Activated T-helper 2 cell treated with anti-CD3 and anti-CD28 coated beads, Interferon-gamma antibody, Interleukin-2, Interleukin-4, amounts not matched to agents 10 μg/mL and 5 μg/mL and 100 μg/mL, durations not matched to agents 14 hours and 24 hours and 36 hours (primary cell): ENCODE data around the gene CYRIA. TPM values are rescaled to one million over a fixed set of nuclear protein-coding genes. Genes with fewer than 3 reads are reported as not detected.
A peak's percentile ranks its signal among the peaks of the same experiment; 100 is the strongest.

Experiments
- DNase-seq: peaks from one replicate; pipeline ENCODE4 v3.0.0; 2021; ENCODE audit warnings: low spot score
- H3K27ac Mint-ChIP-seq: one replicate; pipeline ENCODE4 v1.8.0; 2021; ENCODE audit warnings: mixed read lengths
- H3K27me3 Mint-ChIP-seq: one replicate; pipeline ENCODE4 v1.8.0; 2021; ENCODE audit warnings: low read depth, mixed read lengths
- H3K36me3 Mint-ChIP-seq: one replicate; pipeline ENCODE4 v1.8.0; 2021; ENCODE audit warnings: low read depth, mixed read lengths
- H3K4me1 Mint-ChIP-seq: one replicate; pipeline ENCODE4 v1.8.0; 2021; ENCODE audit warnings: low read depth, mixed read lengths
- H3K4me3 Mint-ChIP-seq: one replicate; pipeline ENCODE4 v1.8.0; 2021; ENCODE audit warnings: low read depth, mild to moderate bottlenecking, moderate library complexity, mixed read lengths
- H3K9me3 Mint-ChIP-seq: one replicate; pipeline ENCODE4 v1.8.0; 2021; ENCODE audit warnings: mixed read lengths
- intact Hi-C: fragments of 100-400 bp; cut with micrococcal nuclease; formaldehyde crosslinking; loops from one replicate; pipeline ENCODE4 v1.15.1; 2023
- total RNA-seq: library from RNA; stranded (reverse); gene quantifications from 2 replicates; pipeline ENCODE4 v1.2.3, GENCODE V29; 2022

The CYRIA gene
- total RNA-seq, 1 donor from 2014 or later, result 1.8 TPM

DNA sequence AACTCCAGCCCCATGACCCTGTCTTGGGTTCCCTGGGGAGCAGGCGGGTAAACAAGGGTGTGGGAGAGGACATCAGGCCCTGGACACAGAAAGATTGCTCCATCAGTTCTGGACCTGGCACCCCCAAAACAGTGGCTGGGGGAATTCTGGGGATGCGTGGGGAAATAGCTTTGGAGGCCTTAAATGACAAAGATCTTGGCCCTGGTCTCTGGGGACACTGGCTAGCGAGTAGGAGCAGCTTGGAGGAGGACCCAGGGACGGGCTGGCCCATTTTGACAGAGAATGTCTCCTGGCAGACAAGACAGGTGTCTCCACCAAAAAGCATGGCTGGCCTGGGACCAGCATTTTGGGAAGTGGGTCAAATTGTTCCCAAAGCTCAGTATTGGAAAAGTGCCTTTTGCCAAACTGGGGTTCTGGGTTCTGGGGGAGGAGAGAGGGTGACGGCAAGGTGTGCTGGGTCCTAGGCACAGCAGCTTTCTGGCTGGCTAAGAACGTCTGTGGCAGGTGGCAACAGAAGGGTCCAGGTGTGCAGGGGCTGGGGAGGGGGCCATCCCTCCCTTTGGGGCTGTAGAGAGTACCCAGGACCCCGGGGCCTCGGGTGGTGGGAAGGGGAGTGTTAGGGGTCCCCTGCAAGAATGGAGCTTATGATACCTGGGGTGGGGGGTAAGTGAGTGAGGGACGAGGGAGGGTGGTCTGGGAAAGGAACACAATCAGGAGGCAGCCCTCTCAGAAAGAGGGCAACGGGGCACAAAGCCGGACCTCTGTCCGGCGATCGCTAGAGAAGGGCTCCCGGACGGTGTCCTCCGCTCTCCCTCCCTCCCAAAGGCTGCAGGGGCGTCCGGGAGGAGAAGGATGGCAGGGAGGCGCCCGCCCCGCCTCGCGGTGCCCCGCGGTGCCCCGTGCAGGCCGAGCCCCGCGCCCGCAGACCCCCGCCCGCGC is 556 bp downstream of the CYRIA start:
- peak overlapping the region; percentile 46 for H3K27ac Mint-ChIP-seq
- no peak for DNase-seq
- intact Hi-C loops, result loop anchor here (5.0 kb wide), 2 partner anchors 43 to 82 kb away; no protein-coding TSS in a partner anchor
- H3K27me3 Mint-ChIP-seq, result peaks cover 47% of the 10 kb centered on the region
- H3K36me3 Mint-ChIP-seq, result no peaks in the 10 kb centered on the region
- no peaks in the 10 kb centered on the region for H3K9me3 Mint-ChIP-seq
- peaks cover 24% of the 10 kb centered on the region for H3K4me1 Mint-ChIP-seq
- H3K4me3 Mint-ChIP-seq, result peak overlapping the region; percentile 73

DNA sequence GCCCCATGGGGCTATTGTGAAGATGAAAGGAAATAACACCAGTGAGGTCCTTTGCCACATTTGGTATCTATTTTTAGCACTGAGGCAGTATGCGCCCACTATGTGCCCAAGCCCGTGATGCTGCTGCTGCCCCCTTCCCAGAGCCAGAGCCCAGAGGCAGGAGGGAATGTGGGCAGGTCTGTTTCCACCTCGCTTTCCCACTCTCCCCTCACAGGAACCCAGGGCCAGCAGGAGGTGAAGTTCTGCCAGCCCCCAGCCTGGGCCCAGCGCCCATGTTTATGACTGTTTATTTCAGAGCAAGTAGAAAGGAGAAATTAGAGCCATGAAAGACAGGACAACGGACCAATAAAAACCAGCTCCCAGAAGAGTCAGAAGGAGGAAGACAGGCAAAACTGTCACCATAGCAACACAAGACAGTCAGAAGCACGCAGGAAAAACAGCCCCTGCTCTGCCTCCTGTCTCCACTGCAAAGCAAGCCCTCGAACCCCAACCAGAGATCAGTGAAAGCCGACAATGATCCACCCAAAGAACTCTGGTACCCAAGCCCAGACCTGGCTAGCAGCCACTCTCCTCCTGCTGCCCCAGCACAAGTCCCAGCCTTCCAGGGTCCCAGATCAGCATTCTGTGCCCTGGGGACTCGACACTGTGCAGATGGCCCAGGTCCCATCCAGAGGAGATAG is 1.4 kb downstream of the CYRIA start:
- peak overlapping the region; percentile 73 for H3K4me3 Mint-ChIP-seq
- peaks cover 48% of the 10 kb centered on the region for H3K27me3 Mint-ChIP-seq
- intact Hi-C loops, result no loop called here
- no peaks in the 10 kb centered on the region for H3K9me3 Mint-ChIP-seq
- H3K36me3 Mint-ChIP-seq, result no peaks in the 10 kb centered on the region
- no peak overlapping the region for H3K27ac Mint-ChIP-seq
- H3K4me1 Mint-ChIP-seq, result peaks cover 24% of the 10 kb centered on the region
- no peak for DNase-seq

DNA sequence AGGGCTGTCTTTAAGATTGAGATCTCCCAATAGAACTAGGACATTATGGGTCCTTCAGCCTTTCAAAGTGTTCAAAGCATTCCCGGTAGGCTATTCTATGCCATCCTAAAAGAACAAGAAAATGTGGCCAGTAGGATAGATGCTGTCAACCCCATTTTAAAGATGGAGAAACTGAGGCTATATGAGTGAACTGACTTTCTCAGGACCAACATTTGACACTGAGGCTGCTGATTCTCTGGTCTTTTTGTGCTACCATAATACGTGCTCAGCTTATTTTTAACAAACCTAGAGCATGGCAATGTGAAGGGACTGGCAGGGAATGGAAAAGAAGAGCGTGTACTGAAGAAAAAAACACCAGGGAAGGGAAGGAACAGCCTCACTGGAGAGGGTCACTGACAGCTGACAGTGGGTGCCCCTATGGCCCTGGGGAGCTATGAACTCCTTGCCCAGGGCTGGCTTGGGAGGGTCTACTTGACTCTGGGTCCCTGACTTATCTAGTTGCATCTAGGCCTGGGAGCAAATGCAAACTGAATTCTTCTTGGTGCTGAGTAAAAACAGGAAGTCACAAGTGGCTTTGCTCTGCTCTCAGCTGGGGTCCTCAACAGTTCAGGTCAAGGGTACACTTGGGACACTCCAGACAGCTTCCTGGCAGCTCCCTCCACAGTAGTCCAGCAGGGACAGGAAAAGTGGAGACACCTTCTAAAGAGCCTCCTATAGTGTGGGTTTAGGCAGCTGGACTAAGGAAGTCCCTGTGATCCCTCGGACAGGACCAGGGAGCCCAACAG is 2.3 kb downstream of the CYRIA start:
- no peak overlapping the region for H3K27ac Mint-ChIP-seq
- no peak overlapping the region for H3K4me3 Mint-ChIP-seq
- DNase-seq, result no peak
- H3K36me3 Mint-ChIP-seq, result no peaks in the 10 kb centered on the region
- H3K27me3 Mint-ChIP-seq, result peaks cover 49% of the 10 kb centered on the region
- H3K4me1 Mint-ChIP-seq, result peaks cover 24% of the 10 kb centered on the region
- intact Hi-C loops, result no loop called here
- no peaks in the 10 kb centered on the region for H3K9me3 Mint-ChIP-seq

DNA sequence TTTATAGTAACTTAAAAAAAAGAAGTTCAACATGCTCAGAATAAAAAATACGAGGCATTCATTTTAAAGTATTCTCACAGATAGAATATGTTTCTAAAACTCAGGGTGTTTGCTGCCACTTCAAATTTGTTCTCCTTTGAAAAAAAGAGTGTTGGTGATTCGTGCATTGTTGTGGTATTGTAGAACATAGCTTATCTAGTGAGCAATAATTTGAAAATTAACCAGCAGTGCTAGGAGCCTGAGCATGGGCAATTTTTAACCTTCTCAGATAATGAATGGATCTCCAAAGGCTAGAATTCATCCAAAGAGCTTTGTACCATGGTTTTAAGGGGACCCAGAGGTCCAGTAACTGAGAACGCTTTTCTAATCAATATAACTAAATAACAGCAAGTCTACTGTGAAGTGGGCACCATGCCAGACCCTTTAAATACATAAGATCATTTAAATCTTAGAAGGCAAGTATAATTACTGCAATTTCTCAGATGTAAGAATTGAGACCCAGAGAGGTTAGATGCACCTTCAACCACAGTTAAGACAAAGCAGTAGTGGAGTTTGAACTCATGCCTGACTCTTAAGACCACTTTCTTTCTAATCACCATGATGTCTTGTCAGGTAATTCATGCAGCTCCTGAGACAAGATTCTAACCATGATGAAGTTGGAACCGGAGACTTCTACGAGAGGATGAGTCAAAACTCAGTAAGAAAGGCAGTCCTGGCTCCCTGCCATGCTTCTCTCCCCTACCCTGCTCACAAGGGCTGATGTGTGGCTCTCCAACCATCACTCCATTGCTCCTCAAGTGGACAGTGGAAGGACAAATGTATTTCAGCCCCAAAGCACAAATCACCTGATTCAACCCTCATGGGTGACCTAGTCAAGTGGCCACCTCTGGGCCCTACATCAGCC is 3.4 kb downstream of the CYRIA start:
- no peaks in the 10 kb centered on the region for H3K36me3 Mint-ChIP-seq
- no peak overlapping the region for H3K4me3 Mint-ChIP-seq
- H3K4me1 Mint-ChIP-seq, result peaks cover 25% of the 10 kb centered on the region
- no peak overlapping the region for H3K27ac Mint-ChIP-seq
- intact Hi-C loops, result no loop called here
- H3K9me3 Mint-ChIP-seq, result no peaks in the 10 kb centered on the region
- H3K27me3 Mint-ChIP-seq, result peaks cover 40% of the 10 kb centered on the region
- no peak for DNase-seq

DNA sequence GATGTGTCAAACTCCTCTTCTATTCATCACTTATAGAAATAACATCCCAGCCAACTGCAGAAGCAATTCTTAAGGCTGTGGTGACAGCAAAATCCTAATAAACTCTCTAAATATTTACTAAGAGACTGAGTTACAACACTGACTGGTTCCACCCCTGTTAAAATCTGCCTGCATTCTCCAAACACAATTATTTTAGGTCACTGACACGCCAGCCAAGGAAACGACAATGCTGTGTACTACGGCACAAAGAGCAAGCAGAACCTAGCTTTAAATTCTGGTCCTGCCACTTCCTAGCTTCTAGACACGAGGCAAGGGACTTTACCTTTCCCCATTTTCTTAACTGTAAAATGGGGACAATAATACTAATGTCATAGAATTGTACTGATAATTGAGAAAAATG is 4.1 kb downstream of the CYRIA start:
- Mint-ChIP-seq H3K27me3 (peaks cover 39% of the 10 kb centered on the region), H3K9me3 (no peaks in the 10 kb centered on the region), H3K4me3 (no peak overlapping the region), H3K36me3 (no peaks in the 10 kb centered on the region), H3K4me1 (peaks cover 24% of the 10 kb centered on the region), H3K27ac (no peak overlapping the region)
- intact Hi-C loops, result no loop called here
- DNase-seq, result no peak

DNA sequence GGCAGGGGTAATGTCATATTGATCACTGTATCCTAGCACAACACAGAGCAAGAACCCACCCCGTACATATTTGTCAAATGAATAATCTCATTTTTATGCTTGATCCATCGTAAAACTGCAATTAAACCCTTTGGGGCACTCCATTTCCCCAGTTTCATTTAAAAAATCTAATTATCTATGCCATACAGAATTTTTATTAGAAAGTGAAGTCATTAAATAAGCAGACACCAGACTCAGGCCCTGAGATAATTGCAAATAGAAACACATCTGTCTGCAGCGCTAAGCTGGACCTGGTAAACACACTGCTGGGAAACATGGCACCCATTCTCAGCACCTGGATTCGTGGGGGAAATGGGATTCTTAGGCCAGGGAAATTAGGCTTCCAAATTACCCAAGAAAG is 5.1 kb downstream of the CYRIA start:
- H3K27ac Mint-ChIP-seq, result no peak overlapping the region
- no peaks in the 10 kb centered on the region for H3K9me3 Mint-ChIP-seq
- intact Hi-C loops, result no loop called here
- no peak overlapping the region for H3K4me3 Mint-ChIP-seq
- no peaks in the 10 kb centered on the region for H3K36me3 Mint-ChIP-seq
- H3K4me1 Mint-ChIP-seq, result peaks cover 20% of the 10 kb centered on the region
- DNase-seq, result no peak
- H3K27me3 Mint-ChIP-seq, result peaks cover 33% of the 10 kb centered on the region

DNA sequence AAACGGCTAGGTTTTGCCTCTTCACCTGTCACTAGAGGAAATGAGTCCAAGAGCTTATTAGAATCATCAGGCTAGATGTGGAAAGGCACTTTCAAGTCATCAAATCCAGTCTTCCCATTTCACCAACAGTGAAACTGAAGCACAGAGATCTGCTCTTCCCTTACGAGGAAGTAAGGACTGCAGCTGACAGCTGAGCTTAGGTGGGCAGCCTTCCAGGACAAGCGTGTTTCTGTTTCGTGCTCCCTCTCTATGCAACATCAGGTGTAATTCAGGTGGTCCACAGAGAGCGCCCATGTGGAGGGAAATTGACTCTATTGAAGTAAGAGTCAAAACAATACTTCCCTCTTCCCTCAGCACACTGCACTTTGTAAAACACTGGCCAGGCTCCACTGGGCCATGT is 5.5 kb downstream of the CYRIA start:
- Mint-ChIP-seq H3K27ac (no peak overlapping the region), H3K4me3 (no peak overlapping the region), H3K4me1 (peaks cover 20% of the 10 kb centered on the region), H3K9me3 (no peaks in the 10 kb centered on the region), H3K27me3 (peaks cover 33% of the 10 kb centered on the region), H3K36me3 (no peaks in the 10 kb centered on the region)
- intact Hi-C loops, result no loop called here
- no peak for DNase-seq

DNA sequence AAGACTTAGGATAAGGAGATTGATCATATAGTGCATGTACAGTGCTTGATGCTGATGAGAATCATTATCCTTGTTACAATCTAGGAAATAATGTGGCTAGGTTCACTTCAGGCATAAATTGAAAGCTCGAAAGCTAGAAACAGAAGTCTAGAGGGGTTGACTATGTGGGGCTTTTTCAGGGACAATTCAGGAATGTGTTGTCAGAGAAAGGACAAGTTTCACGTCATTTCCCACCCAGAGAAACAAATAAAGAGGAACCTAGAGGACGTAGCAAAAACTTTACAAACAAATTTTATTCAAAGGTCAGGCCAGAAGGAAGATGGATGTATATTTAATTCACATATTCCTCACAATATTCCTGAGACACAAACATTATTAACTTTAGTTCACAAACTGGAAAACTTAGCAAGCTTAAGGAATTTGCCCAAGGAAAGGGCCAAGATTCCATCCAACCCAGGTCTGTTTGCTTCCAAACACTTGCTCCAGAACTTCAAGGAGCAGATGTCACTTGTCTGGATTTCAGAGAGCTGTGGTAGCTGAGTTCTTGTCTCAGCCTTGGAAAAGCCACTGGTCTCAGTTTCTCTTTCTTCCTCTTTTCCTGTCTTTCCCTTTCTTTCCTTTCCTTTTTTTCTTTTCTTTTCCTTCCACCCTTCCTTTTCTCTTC is 7.4 kb downstream of the CYRIA start:
- H3K4me1 Mint-ChIP-seq, result peaks cover 11% of the 10 kb centered on the region
- H3K27me3 Mint-ChIP-seq, result peaks cover 19% of the 10 kb centered on the region
- intact Hi-C loops, result no loop called here
- no peak for DNase-seq
- H3K36me3 Mint-ChIP-seq, result no peaks in the 10 kb centered on the region
- H3K27ac Mint-ChIP-seq, result no peak overlapping the region
- no peak overlapping the region for H3K4me3 Mint-ChIP-seq
- no peaks in the 10 kb centered on the region for H3K9me3 Mint-ChIP-seq

DNA sequence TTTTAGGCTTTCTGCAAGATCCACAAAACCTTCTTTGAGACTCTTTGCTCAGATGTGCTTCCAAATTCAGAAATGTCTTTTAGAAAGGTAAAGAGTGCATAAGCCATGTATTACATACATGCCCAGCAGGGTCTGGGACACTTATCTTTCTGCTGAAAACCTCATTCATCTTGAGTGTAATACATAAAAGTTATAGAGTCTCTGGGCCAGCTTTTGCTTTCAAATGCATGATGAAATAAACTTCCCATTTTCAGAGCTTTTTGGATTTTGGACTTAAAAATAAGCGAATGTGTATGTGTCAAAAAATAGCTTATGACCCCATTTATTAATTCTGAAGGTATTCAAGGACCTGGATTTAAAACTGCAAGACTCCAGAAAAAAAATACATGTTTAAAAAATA is 8.0 kb downstream of the CYRIA start:
- Mint-ChIP-seq H3K4me3 (no peak overlapping the region), H3K27ac (no peak overlapping the region)
- intact Hi-C loops, result no loop called here

DNA sequence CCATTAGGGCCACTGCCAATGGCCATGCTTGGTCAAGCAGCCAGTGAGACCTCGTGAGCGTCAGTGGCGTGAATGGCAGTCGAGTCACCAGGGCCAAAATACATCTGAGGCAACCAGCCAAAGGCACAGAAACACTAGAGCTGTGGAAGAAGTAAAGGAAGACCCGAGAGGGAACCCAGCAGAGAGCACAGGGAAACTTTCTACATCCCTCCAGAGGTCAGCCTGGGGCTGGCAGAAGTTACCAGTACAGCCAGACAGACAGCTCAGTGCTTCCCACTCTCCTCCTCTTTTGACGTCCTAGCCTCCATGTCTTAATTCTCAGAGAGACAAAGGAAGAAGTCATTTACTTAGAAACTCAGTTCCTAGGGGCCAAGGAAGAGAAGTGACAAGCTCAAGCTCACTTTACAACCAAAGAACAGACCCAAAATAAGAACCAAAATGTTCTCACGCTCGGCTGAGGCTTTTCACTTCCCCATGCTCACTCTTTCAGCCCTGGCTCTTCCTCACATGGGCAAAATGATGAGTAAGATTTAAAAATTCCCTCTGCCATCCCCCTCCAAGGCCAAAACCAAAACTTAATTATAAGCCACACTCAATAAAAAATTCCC is 8.7 kb downstream of the CYRIA start:
- intact Hi-C loops, result no loop called here
- Mint-ChIP-seq H3K4me1 (peaks cover 10% of the 10 kb centered on the region), H3K27me3 (peaks cover 8% of the 10 kb centered on the region), H3K27ac (no peak overlapping the region), H3K9me3 (no peaks in the 10 kb centered on the region), H3K36me3 (no peaks in the 10 kb centered on the region), H3K4me3 (no peak overlapping the region)
- DNase-seq, result no peak

More for the DNA sequence above, 8.0 kb downstream of the CYRIA start:
- Mint-ChIP-seq H3K36me3 (no peaks in the 10 kb centered on the region), H3K4me1 (peaks cover 10% of the 10 kb centered on the region), H3K27me3 (peaks cover 14% of the 10 kb centered on the region), H3K9me3 (no peaks in the 10 kb centered on the region)
- no peak for DNase-seq

DNA sequence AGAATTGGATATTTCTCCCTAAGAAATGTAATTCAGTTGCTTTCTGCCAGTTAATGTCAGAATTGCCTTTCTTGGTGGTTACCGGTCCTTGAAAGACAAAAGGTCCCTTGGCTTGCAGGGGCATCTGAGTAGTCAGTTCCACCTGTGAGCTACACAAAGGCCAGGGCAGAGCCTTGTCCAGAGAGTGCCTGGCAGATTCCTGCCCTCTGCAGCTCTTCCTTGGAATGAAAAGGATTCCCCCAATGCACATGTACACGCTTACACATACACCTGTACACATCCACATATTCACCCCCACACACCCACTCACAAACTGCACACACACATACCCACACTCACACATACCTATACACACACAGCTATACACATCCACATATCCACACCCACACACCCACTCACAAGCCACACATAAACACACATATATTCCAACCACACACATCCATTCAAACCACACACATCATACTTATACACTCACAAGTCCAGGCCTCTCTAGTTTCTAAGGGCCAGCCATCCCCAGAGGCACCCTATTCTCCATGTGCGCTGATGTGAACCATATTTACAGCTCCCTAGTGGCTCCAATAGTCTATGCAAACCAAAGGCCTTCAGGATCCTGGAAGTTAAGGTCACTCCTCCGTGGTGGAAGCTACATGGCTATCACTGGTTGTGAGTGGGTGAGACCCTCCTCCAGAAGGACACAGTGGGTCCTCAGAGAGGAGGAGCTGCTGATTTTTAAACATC is 9.6 kb downstream of the CYRIA start:
- DNase-seq, result no peak
- Mint-ChIP-seq H3K9me3 (no peaks in the 10 kb centered on the region), H3K4me3 (no peak overlapping the region), H3K27me3 (peaks cover 8% of the 10 kb centered on the region), H3K27ac (no peak overlapping the region), H3K36me3 (no peaks in the 10 kb centered on the region), H3K4me1 (peaks cover 10% of the 10 kb centered on the region)
- intact Hi-C loops, result no loop called here
